ENCODE results near the gene HOXA3.
A peak's percentile ranks its signal among the peaks of the same experiment; 100 is the strongest.

Gene HOXA3

GRCh38 chr7:27177795-27178320 lies 25.5 kb upstream of the HOXA3 start:
- DNase-seq: no peak

GRCh38 chr7:27176962-27177794 lies 24.8 kb upstream of the HOXA3 start:
- no peak for DNase-seq

- no peak for DNase-seq
Measured at GRCh38 chr7:27176524-27176845, 24.1 kb upstream of the HOXA3 start.

GRCh38 chr7:27175626-27176523 lies 23.5 kb upstream of the HOXA3 start:
- DNase-seq: no peak

GRCh38 chr7:27174874-27175625 lies 22.7 kb upstream of the HOXA3 start:
- DNase-seq: peak; percentile 1

GRCh38 chr7:27173956-27174873 lies 21.8 kb upstream of the HOXA3 start, which contains the start of gene HOXA10:
Gene HOXA10 (minus strand): TSS chr7:27174320. CDS start chr7:27174306, 14 bp downstream.
- DNase-seq: peak; percentile 3

GRCh38 chr7:27173511-27173955 lies 21.1 kb upstream of the HOXA3 start:
- peak; percentile 35 for DNase-seq

GRCh38 chr7:27172823-27173510 lies 20.6 kb upstream of the HOXA3 start:
- DNase-seq: peak; percentile 21

GRCh38 chr7:27172315-27172774 lies 20.0 kb upstream of the HOXA3 start:
- peak; percentile 1 for DNase-seq

GRCh38 chr7:27171637-27172314 lies 19.4 kb upstream of the HOXA3 start:
- DNase-seq: peak; percentile 1

- peak; percentile 1 for DNase-seq
Measured at GRCh38 chr7:27171325-27171636, 18.9 kb upstream of the HOXA3 start.

- no peak for DNase-seq
Measured at GRCh38 chr7:27170426-27171324, 18.3 kb upstream of the HOXA3 start.

GRCh38 chr7:27169658-27170425 lies 17.5 kb upstream of the HOXA3 start:
- no peak for DNase-seq

- no peak for DNase-seq
Measured at GRCh38 chr7:27168265-27168947, 16.0 kb upstream of the HOXA3 start.

GRCh38 chr7:27167916-27168264 lies 15.5 kb upstream of the HOXA3 start:
- DNase-seq: no peak

- no peak for DNase-seq
Measured at GRCh38 chr7:27166531-27167505, 14.4 kb upstream of the HOXA3 start.

Measured in activated naive CD4-positive, alpha-beta T cell treated with Interleukin-2 at 50 U/mL for 16 hours (primary cell).